NCI-H2196 (cell line): ENCODE results near the gene FIBP.

Experiments used
- DNase-seq: peaks from one replicate; lab custom pipeline; 2025; ENCODE audit not compliant: unreplicated experiment; lab: John Stamatoyannopoulos, UW

The FIBP gene

GRCh38 chr11:65888163-65888814 lies at the start of gene FIBP:
Gene FIBP (minus strand): TSS chr11:65888471. CDS start chr11:65888418, 53 bp downstream.
- peak; percentile 97 for DNase-seq

GRCh38 chr11:65937766-65938165 lies 49.5 kb upstream of the FIBP start:
- no peak for DNase-seq

- no peak for DNase-seq
Measured at GRCh38 chr11:65934014-65934413, 45.7 kb upstream of the FIBP start.

- no peak for DNase-seq
Measured at GRCh38 chr11:65932558-65932919, 44.3 kb upstream of the FIBP start.

GRCh38 chr11:65931773-65932557 lies 43.7 kb upstream of the FIBP start:
- no peak for DNase-seq

GRCh38 chr11:65928667-65929066 lies 40.4 kb upstream of the FIBP start:
- DNase-seq, result no peak

- DNase-seq, result no peak
Measured at GRCh38 chr11:65927904-65928397, 39.7 kb upstream of the FIBP start.

- no peak for DNase-seq
Measured at GRCh38 chr11:65925397-65925796, 37.1 kb upstream of the FIBP start.

GRCh38 chr11:65922565-65922964 lies 34.3 kb upstream of the FIBP start:
- no peak for DNase-seq

- DNase-seq, result no peak
Measured at GRCh38 chr11:65921876-65922275, 33.6 kb upstream of the FIBP start.

- no peak for DNase-seq
Measured at GRCh38 chr11:65921033-65921555, 32.8 kb upstream of the FIBP start.

- no peak for DNase-seq
Measured at GRCh38 chr11:65920372-65920802, 32.1 kb upstream of the FIBP start.

GRCh38 chr11:65919573-65920371 lies 31.5 kb upstream of the FIBP start:
- peak; percentile 22 for DNase-seq

GRCh38 chr11:65919141-65919572 lies 30.9 kb upstream of the FIBP start, which contains the start of gene DRAP1:
Gene DRAP1 (plus strand): TSS chr11:65919426. CDS start chr11:65919502, 76 bp downstream.
- peak; percentile 98 for DNase-seq

- peak; percentile 48 for DNase-seq
Measured at GRCh38 chr11:65918211-65919140, 30.2 kb upstream of the FIBP start, which contains the start of gene C11orf68. Gene C11orf68 (minus strand): TSS chr11:65919062. CDS start chr11:65919031, 31 bp downstream.

GRCh38 chr11:65917434-65918210 lies 29.4 kb upstream of the FIBP start:
- no peak for DNase-seq

GRCh38 chr11:65917077-65917433 lies 28.8 kb upstream of the FIBP start:
- no peak for DNase-seq

GRCh38 chr11:65916391-65916790 lies 28.1 kb upstream of the FIBP start:
- no peak for DNase-seq

- DNase-seq, result no peak
Measured at GRCh38 chr11:65915821-65916251, 27.6 kb upstream of the FIBP start.
